ENCODE measurements around the gene HPCAL4.

DNA sequence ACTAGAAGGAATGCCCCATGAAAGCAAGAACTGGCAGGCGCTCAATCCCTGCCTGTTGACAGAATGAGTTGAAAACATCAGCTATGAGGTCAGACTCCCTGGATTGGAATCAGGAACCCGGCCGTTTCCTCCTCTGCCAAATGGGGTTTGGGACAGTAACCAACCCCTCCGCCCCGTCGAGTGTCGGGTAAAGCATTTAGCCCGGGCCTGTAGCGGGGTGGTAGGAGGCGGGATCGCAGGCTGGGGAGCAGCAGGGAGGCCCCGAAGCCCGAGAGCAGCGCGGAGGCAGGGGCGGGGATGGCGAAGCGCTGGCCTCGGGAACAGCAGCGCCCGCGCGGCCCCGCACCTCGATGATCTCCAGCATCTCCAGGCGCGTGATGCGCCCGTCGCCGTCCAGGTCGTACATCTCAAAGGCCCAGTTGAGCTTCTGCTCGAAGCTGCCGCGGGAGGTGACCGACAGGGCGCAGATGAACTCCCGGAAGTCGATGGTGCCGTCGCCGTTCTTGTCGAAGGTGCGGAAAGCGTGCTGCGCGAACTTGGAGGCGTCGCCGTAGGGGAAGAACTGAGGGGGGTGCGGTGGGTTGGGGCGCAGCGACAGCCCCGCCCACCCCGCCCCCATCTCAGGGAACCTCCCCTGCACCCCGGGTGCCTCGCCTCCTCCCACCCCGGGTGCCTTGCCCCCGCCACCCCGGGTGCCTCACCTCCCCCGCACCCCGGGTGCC, 7.5 kb downstream of the HPCAL4 start:
- TF ChIP-seq POLR2AphosphoS5 (IDR thresholded peaks at IDR 0.05): no peak
- TF ChIP-seq, protein P1, sequence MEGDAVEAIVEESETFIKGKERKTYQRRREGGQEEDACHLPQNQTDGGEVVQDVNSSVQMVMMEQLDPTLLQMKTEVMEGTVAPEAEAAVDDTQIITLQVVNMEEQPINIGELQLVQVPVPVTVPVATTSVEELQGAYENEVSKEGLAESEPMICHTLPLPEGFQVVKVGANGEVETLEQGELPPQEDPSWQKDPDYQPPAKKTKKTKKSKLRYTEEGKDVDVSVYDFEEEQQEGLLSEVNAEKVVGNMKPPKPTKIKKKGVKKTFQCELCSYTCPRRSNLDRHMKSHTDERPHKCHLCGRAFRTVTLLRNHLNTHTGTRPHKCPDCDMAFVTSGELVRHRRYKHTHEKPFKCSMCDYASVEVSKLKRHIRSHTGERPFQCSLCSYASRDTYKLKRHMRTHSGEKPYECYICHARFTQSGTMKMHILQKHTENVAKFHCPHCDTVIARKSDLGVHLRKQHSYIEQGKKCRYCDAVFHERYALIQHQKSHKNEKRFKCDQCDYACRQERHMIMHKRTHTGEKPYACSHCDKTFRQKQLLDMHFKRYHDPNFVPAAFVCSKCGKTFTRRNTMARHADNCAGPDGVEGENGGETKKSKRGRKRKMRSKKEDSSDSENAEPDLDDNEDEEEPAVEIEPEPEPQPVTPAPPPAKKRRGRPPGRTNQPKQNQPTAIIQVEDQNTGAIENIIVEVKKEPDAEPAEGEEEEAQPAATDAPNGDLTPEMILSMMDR (IDR thresholded peaks at IDR 0.05): no peak

Data from esophagus muscularis mucosa (tissue), 3 donors.